Germinal center (tissue), 1 donor: ENCODE measurements around the gene ZNF236.
"Not testable (repeated sequence)": the region's sequence is repeated elsewhere in the genome, so short reads cannot be mapped to it uniquely, and the experiment has no call there.

Experiments
- DNase-seq: peaks from one replicate; pipeline ENCODE4 v3.0.0; 2012; ENCODE audit warnings: mixed read lengths, low spot score

Gene ZNF236

GRCh38 chr18:76908277-76908676 lies 85.9 kb downstream of the ZNF236 start:
- no peak for DNase-seq

GRCh38 chr18:76909439-76909838 lies 87.1 kb downstream of the ZNF236 start:
- no peak for DNase-seq

DNA sequence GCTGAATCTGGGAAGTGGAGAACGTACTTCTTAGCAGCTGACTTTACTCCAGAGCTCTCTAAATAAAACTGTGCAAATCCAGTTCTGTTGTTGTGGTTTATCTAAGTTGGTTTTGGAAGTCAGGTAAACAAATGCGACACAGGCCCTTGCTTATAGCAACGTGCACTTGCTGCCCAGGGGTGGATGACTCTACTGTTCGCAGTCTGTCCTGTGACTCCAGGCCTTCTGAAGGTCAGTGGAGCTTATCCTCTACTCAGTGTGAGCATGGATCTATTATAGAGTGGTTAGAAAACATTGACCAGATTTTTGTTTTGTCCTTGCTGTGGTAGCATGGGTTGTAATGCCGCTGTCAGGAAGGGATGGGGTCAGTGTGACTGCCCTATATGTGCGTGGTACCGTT lies 89.1 kb downstream of the ZNF236 start:
- no peak for DNase-seq

DNA sequence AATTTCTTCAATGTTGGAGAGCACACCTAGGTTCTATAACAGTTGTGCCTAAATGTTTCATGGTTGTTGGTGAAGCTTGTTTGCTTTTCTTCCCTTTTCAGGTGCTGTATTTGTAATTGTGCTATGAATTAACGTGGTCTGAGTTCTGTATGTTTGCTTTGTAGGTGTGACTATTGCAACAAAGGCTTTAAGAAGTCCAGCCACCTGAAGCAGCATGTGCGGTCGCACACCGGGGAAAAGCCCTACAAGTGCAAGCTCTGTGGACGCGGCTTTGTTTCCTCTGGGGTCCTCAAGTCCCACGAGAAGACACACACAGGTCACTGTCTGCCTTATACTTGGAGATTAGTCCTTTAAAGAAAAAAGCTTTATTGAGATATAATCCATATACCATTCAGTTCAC lies 91.2 kb downstream of the ZNF236 start:
- no peak for DNase-seq

DNA sequence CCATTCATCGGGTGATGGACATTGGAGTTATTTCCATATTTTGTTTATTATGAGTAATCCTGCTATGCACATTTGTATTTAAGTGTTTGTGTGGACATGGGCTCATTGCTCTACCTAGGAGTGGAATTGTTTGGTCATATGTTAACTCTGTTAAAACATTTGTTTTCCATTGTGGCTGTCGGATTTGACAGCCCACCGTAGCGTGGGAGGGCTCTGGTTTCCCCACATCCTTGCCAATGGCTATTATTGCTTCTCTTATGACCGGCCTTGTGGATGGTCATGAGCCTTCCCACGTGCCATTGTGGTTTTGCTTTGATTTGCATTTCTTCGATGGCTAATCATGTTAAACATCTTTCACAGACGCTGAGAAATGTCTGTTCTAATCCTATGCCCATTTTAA lies 92.0 kb downstream of the ZNF236 start:
- no peak for DNase-seq

DNA sequence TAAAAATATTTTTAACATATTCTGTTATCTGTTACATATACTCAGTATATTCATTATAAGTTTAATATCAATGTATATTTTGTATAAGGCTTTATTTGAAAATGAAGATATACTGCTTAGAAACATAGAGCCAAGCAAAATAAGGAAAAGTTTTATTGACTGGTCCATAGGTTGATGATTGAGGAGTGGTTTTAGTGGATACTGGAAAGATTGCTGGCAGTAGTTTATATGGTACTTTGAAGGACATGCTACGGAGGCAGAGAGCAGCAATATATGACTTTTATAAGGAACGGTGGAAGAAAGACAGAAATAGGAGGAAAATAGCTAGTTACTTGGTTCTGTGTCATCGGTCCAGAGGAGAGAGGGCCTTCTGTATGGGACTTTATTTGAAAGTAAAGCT lies 92.4 kb downstream of the ZNF236 start:
- DNase-seq: no peak

DNA sequence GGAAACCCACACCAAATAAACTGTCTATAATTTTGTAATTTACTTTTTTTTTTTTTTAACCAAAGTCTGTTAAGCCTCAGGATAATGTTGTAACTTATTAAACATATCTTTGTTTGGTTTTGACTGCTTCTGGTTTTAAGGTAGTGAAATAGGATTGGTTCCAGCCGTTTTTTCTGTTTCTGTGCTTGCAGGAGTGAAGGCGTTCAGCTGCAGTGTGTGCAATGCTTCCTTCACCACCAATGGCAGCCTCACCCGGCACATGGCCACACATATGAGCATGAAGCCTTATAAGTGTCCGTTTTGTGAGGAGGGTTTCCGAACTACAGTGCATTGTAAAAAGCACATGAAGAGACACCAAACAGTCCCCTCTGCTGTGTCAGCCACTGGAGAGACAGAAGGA lies 93.1 kb downstream of the ZNF236 start:
- no peak for DNase-seq

GRCh38 chr18:76920974-76921373 lies 98.6 kb downstream of the ZNF236 start:
- no peak for DNase-seq

GRCh38 chr18:76922107-76922506 lies 99.8 kb downstream of the ZNF236 start:
- peak; percentile 81 for DNase-seq

DNA sequence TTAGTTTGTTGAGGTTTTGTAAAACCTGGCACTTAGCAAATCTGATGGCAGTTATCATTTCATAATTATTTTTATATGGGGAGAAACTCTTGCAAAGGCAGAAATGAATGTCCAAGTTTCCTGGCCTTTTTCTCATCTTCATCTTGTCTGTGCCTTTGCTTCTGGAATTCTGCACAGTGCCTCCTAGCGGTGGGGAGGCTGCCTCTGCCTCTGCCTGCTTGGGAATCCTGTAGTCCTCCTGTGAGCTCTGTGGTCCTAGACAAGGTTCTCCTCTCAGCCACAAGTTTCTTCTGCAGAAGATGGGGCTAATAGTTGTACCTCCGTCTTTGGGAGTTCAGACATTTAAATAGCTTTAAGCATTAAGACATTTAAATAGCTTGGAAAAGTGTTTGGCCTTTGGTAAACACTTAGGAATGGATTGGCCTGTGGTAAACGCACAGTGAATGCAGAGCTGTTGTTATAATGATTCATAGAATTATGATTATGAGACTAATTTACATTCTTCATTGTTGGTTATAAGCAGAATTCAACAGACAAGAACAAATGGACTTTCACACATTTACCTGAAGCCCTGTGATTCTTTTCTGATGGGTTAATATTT lies 101.2 kb downstream of the ZNF236 start:
- no peak for DNase-seq

DNA sequence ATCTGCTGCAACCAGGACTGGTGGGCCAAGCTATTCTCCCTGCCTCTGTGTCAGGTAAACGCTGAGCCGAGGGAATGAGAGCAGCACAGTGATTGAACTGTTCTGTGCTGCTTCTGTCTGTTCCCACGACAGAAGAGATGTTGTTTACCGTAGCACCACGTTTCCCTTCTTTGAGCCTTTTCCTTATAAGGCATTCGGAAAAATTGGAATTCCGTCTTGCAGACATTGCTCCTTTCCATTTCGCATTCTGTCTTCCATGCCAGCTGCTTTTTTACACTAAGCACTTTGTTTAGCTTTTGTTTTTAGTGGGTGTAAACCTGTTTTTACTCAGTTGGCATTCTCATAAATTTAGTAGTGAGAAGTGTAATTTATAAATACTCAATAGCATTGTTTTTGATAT lies 103.1 kb downstream of the ZNF236 start:
- DNase-seq: no peak

DNA sequence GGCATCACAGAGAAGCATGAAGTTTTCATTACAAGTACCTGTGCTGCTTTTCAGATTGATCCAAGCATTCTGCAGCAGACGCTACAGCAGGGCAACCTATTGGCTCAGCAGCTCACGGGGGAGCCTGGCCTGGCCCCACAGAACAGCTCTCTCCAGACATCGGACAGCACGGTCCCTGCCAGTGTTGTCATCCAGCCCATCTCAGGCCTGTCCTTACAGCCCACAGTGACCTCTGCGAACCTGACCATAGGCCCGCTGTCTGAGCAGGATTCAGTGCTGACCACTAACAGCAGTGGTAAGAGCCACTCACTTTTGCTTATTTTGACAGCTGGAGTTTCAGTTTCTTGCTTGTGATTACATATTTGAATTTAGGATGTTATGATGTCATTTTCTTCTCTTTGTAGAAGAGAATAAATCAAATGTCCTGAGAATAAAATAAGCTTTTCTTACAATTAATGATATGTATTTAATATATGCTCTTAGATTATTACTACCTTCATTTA lies 104.9 kb downstream of the ZNF236 start:
- no peak for DNase-seq

DNA sequence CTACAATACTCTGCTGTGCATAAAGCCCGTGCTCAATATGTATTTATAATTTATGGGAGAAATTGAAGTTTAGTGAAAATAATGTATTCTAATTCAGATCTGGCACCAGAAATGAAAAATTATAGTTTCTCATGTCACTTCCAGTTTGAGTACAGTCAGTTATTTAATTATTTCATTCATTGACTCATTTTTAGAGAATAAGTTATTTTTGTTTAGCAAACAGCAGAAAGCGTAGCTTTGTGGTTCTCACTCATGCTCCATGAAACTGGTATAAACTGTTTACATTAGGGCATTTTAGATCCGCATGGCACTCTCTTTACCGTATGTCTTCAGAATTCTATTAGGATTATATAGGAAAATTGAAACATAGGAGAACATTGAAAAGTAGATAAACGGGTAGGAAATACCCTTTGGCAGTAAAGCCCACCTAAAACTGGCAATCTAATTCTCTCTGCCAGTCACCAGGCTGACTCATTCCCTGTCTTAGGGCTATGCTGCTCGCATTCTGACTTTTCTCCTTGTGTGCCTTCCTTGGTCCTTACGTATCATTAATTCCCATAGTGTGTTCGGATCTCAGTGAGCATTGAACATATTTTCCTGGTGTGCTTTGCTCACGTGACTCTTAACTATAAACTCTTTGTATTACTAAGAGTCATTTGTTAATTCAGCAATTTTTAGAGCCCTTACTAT lies 106.0 kb downstream of the ZNF236 start:
- no peak for DNase-seq

GRCh38 chr18:76931171-76931570 lies 108.8 kb downstream of the ZNF236 start:
- DNase-seq: no peak

DNA sequence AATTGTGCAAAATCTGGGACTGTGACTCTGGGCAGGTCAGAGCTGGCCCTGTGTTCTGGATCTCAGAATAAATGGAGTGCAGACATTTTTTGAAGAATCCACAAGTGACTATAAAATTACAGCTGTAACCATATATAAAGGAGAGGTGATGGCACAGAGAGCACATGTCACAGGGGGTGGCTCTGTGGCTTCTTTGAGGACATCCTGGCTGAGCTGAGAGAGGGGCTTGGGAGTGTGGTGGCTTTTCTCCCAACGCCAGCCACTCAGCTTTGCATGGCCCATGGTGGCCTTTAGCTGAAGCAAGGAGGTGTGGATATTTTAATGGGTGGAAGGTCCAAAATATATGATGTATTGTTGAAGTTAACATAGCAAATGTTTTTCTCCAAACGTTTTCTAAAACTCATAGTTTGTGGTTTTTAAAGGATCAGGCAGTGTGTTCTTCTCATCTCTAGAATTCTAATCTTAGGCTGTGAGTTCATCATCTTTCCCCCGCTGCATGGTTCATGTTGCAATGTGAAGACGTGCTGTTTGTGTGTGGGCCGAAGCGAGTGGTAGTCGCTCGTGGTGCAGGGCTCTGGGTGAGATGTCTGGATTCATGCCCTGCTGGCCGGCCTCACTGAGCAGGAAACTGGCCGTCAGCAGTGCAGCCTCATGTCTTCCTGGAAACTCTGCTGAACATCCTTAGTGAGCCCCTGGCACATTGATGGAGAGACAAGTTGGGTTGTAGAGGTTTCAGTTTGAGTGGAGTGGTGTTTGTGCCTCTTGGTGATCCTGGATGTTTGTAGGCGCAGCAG lies 109.9 kb downstream of the ZNF236 start:
- DNase-seq: no peak

GRCh38 chr18:76935722-76936337 lies 113.5 kb downstream of the ZNF236 start:
- no peak for DNase-seq

- no peak for DNase-seq
Measured at GRCh38 chr18:76936877-76937276, 114.5 kb downstream of the ZNF236 start.

DNA sequence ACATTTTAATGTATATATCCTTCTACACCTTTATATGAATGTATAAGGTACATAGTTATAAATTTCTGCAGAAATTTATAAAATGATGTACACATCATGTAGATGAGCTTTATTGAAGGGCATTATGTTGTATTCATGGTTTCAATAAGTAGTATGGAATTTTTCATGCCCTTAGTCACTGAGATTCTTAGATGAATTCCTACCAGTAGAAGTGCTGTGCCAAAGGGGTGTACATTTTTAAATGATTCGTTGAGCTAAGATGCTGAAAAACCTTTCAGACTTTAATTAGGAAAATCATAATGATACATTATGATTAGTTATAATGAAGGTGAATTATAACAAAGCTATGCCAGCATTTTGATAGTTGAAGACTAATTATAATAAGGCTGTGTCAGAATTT lies 115.2 kb downstream of the ZNF236 start:
- no peak for DNase-seq

GRCh38 chr18:76938619-76939018 lies 116.3 kb downstream of the ZNF236 start:
- DNase-seq: no peak

GRCh38 chr18:76941284-76941683 lies 118.9 kb downstream of the ZNF236 start:
- DNase-seq: no peak

- DNase-seq: no peak
Measured at GRCh38 chr18:76943542-76944339, 121.4 kb downstream of the ZNF236 start.

- not testable (repeated sequence) for DNase-seq
Measured at GRCh38 chr18:76944346-76944745, 122.0 kb downstream of the ZNF236 start.
